ENCODE measurements around the gene KIF1B.
"Not testable (repeated sequence)": the region's sequence is repeated elsewhere in the genome, so short reads cannot be mapped to it uniquely, and the experiment has no call there.

Gene KIF1B

DNA sequence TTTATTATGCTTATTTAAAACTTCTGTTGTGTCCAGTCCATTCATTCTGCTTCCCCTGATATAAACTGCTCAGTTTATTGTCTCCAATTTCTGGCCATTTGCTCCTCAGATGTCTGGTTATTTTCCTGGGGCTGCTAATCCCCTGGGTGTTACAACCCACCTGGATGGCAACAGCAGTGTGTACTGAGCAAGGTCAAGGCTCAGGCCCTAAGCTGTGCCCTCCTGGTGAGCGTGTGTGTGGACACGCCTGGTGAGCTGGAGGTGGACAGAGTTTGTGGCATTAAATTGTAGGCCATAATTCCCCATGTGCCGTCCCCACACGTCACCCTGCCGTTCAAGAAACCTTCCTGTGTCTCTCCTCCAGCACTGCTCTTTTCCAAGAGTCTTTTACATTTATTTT is 18.1 kb upstream of the KIF1B start:
- DNase-seq, result no peak

DNA sequence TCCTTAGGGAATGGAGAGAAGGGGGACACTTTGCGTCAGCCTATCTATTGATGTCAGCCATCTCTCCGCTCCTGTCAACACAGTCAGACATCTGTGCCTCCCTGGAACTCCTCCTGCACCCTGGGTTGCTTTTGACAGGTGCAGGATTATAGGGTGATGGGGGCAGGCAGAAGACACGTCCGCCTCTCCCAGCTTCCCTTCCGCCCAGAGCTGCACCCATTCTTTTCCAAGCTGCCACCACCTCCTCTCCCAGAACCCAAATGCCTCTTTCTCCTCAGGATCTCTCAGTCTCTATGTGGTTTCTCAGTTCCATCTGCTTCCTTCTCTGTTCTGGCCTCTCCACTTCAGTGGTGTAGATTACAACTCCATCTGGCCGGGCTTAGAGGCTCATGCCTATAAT is 17.1 kb upstream of the KIF1B start:
- DNase-seq, result no peak

DNA sequence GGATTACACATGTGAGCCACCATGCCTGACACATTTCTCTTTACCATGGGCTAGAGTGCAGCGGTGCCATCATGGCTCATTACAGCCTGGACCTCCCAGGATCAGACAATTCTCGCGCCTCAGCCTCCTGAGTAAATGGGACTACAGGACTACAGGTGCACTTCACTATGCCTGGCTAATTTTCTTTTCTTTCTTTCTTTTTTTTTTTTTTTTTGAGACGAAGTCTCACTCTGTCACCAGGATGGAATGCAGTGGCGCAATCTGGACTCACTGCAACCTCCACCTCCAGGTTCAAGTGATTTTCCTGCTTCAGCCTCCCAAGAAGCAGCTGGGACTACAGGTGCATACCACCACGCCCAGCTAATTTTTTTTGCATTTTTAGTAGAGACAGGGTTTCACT is 14.8 kb upstream of the KIF1B start:
- DNase-seq, result no peak

DNA sequence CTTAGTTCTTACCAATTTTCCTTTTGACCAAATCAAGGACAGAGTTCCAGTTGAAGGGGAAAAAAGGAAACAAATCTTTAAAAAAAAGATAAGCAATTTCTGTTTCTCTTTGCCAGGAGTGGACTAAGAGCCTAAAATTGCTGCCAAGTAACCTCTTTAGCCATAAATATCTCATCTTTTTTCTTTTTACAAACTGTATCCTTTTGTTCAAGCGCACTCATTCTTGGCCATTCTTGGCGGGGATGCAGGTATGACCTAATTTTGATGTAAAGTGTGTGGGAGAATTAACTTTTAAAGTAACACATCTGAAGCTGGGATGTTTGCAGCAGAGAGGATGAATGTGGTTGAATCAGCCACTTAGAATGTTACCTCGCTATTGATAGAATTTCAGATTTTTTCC is 13.4 kb upstream of the KIF1B start:
- DNase-seq, result no peak

DNA sequence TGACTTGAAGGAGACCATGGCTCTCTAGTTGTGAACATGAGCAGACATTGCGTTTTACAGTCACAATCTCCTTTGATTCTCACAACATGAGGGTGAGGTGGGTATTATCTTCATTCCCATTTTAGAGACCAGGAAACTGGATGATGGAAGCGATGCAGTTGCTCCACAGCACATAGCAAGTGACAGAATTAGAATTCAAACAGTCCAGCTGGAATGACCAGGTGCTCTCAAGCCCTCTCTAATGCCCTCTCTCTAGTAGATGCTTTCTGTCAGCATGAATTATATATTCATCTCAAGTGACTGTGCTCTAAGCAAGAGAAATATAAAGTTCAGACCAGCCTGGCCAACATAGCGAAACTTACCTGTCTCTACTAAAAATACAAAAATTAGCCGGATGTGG is 9.8 kb upstream of the KIF1B start:
- DNase-seq, result no peak

DNA sequence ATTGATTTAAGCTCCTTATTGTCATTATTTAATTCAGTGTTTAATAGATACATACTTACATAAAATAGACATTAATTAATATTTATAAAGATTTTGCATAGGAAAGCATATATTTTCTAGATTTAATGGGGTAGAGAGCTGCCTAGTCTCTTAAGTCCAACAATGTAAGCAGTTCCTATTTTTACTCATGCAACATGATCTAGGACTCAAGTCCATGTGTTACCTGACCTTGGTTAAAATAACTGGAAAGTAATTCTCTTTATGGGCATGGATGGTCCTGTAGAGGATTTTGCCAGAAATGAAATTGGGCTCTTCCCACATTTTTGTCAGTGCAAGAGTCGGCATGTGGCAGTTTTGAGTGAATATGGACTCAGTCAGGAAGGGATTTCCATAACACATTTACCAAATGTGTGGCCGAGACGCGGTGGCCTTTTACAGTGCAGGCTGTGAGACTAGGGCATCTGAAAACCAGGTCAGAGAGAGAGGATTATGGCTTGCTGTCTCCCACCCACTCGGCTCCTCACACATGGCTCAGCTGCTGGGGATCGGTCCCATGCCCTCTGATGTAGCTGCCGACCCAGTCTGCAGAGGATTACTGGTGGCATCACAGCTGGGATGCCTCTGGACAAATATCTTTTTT is 6.2 kb upstream of the KIF1B start:
- no peak for DNase-seq

DNA sequence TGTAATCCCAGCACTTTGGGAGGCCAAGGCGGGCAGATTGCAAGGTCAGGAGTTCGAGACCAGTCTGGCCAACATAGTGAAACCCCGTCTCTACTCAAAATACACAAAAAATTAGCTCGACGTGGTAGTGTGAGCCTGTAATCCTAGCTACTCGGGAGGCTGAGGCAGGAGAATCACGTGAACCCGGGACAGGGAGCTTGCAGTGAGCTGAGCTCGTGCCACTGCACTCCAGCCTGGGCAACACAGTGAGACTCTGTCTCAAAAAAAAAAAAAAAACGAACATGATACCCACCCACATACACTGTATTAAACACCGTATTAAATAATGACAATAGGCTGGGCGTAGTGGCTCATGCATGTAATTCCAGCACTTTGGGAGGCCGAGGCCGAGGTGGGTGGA is 5.2 kb upstream of the KIF1B start:
- DNase-seq, result not testable (repeated sequence)

DNA sequence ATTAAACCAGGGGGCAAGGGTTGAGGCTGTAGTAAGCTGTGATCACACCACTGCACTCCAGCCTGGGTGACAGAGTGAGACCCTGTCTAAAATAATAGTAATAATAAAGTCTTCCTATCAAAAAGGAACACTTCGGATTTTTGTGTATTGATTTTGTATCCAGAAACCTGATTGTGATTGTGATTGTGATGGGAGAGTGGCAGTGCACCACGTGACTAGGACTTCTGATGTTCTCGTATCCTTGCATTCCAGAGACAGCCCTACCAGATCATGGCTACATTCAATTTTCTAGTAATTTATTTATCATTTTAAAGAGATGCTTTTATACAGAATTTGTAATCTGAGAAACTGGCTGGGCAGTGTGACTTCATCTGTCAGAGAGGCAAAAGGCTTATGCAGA is 2.6 kb upstream of the KIF1B start:
- DNase-seq, result no peak

DNA sequence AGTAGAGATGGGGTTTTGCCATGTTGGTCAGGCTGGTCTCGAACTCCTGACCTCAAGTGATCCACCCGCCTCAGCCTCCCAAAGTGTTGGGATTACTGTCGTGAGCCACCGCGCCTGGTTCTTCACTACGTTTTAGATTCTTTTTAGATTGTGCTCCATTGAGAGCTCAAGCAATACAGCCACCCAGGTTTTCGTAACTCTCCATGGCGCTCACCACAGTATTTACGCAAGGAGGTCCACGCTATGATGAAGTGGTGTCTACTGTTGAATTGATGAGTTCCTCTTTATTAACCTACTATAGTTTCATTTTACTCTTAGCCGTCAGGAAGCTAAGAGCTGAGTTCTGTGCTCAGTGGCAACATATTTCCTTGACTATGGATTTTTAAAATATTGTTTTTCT is 1.8 kb upstream of the KIF1B start:
- DNase-seq, result peak; percentile 51

DNA sequence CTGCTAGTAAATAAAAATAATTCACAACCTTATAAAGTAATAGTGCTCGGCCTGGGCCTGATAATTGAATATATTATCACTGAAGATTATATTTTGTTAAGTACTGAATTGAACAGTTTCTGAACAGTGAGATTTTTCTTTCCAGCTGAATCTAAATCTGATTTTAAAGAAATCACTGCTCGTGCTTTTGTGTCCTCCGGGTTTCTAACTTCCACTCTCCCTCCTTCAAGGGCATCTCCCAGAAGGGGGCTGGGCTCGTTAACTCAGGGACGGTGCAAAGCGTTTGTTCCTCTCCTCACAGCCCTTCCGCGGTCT is 823 bp upstream of the KIF1B start:
- DNase-seq, result no peak

DNA sequence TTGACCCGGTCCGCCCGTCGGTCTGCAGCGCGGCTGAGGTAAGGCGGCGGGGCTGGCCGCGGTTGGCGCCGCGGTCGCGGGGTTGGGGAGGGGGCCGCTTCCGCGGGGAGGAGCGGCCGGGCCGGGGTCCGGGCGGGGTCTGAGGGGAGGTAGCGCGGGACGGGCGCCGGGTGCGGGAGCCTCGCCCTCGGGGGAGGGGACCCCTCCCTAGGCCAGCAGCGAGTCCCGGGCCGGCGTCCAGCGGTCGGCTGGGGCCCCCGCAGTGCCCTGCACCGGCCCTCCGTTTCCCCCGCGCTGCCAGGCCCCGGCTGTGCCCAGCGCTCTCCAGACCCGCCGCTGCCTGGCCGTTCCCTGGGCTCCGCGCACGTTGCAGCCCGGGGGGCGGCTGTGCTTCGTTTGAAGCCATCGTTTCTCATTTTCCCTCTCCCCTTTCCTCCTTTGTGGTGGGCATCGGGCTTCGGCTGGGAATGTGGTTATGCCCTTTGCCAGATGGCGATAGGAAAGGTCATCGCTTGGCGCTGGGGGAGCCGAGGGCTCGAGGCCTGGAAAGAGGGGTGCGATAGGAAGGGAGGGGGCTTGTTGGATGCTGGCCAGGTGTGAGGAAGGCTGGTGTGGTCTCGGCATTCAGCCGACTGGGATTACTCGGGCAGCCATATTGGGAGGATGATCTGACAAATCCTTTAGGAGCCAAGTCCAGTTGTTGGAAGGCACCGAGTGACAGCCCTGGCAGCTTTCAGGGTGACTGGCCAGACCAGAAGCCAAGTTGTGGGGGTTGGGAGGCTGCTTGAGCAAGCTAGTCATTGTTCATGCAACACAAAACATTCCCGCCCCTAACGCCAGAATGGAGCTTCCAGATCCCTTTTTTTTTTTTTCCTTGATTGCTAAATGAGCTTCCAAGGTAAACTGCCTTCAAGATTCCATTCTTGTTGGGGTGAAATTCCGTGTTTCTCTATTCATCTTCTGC is 753 bp downstream of the KIF1B start:
- no peak for DNase-seq

DNA sequence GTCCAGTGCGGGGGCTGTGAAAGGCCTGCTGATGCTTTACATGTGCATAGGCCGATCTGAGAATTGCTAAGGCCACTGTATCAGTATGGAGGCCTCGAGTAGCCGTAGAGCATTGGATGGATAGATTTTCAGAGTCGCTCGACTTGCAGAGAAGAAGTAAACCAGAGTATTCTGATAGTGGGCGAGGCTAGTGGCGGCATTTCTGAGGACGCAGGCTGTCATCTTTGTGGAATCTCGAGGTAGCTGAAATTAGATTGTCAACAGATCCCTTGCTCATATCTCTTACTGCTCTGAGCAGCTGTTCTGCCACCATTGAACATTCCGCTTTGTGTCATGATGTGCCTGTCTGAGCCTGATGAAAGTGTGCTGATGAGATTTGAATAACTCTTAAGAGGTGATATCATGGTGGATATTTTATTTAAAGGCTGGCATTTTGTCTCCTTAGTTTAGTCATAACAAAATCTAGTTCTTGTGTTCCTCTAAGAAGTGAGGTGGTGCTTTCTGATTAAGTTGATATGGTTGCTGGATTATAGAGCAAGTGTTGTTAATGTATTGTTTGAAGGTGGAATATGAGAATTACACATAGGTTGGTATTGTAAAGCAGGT is 1.5 kb downstream of the KIF1B start:
- no peak for DNase-seq

DNA sequence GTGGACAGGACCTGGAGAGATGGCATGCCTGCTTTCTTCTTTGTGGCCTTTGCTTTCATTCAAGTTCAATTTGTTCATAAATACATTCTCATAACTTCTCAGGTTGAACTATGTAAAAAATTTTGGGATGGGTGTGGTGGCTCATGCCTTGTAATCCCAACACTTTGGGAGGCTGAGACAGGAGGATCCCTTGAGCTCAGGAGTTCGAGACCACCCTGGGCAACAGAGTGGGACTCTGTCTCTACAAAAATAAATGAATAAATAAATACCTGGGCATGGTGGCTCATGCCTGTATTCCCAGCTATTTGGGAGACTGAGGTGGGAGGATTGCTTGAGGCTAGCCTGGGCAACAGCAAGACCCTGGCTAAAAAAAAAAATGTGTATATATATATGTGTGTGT is 2.1 kb downstream of the KIF1B start:
- no peak for DNase-seq

DNA sequence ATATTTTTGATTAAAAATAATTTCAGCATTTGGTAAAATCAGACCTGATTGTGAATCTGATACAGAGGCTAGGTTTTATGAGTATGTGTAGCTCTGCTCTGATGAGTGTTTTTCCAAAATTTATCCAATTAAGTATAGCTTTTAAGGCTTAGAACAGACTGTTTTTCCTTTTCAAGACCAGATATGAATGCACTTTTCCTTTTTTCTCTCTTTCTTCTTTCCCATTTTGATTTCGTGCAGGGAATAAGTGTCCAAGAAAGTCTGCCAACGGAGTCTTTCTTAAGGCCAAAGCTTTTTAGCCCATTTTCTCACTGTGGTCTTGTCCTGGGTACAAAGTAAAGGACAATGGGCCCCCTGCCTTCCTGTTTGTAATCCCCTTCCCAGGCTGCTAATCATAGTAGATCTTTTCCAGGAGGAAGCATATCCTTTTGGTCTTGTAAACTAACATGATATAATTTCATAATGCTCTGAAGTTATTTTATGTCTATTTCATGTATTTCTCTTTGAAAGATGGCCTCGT is 2.9 kb downstream of the KIF1B start:
- no peak for DNase-seq

DNA sequence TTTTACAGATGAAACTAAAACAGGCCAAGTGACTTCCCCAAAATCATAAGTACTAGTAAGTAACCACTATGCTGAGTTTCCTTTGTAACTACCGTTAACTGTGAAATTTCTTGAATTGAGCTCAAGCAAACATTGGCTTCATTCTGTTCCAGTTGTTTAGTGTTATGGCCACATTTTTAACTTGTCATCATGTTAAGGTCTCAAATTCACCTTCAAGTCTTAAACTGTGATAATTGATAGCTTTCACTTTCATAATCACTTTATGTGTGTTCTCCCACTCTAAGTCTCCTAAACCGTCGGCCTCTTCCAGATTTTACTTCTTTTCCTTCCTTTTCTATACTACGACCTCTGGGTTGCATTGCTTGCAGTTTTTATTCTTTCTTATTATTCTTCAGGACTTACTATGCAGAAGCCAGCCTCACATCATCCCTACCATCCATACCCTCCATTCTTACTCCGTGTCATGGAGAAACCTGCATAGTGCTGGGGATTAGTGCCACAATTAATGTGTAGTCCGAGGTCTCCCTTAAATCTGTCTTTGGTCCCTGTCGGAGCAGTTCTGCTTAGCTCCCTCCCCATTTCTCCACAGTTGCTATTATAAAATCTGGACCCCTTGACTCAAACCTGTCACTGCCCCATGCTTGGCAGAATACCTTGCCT is 5.8 kb downstream of the KIF1B start:
- no peak for DNase-seq

DNA sequence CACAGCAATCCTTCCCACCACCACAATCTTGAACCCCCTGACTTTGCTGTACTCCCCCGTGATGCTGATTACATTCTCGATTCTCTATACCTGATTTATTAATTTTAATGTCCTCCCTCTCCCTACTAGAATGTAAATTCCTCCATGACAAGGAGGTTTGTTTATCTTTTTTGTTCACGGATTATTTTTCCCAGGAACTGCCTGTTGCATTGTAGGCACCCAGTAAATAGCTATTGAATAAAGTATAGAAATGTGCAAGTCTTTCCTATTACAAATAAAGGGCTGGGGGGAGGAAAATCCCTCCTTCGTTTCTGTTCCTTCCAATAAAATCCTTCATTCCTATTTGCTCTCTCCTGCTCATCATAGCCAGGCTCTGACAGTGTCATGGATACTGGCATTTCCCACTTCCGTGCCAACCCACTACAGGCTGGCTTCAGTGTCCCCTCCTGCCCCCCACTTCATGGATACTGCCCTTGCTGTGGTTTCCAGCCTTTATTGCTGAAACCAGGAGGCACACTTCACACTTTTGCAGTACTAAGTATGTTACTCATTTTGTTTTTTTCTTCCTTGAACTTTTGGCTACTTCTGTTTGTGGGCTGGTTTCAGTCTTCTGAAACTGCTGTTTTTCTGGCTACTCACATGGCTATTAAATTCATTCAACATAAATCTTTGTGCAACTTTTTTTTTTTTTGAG is 7.5 kb downstream of the KIF1B start:
- DNase-seq, result no peak

DNA sequence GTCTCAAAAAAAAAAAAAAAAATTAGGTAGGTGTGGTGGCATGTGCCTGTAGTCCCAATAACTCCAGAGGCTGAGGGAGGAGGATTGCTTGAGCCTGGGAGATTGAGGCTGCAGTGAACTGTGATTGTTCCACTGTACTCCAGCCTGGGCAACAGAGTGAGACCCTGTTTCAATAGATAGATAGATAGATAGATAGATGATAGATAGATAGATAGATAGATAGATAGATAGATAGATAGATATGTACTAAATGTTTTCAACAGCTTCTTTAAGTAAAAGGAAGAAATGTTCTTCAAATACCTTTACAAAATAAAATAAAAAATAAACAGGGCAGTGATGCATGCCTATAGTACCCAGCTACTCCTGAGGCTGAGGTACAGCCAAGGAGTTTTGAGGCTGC is 9.8 kb downstream of the KIF1B start:
- no peak for DNase-seq

DNA sequence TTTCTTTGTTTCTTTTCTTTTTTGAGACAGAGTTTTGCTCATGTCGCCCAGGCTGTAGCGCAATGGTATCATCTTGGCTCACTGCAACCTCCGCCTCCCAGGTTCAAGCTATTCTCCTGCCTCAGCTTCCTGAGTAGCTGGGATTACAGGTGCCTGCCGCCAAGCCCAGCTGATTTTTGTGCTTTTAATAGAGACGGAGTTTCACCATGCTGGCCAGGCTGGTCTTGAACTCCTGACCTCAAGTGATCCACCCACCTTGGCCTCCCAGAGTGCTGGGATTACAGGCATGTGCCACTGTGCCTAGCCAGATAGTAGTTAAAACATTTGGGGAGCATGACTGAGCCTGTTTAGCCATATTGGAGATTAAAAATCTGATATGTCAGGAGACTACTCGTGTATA is 10.3 kb downstream of the KIF1B start:
- not testable (repeated sequence) for DNase-seq

DNA sequence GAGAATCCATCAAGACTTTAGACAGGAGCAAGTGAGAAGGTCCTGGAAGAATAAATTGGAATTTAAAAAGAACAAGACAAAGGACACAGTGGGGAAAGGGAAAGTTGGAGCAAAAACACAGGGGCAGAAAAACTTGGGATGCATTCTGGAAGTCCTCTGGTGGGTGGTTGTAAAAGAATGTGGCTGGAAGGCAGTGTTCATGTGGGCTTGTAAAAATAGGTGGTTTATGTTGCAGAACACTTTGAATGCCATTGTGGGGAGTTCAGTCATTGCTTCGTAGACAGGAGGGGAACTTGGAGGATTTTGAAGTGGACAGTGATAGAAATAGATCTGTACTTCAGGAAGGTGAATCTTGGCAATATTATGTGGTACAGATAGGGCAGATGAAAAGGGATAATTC is 15.2 kb downstream of the KIF1B start:
- DNase-seq, result no peak

DNA sequence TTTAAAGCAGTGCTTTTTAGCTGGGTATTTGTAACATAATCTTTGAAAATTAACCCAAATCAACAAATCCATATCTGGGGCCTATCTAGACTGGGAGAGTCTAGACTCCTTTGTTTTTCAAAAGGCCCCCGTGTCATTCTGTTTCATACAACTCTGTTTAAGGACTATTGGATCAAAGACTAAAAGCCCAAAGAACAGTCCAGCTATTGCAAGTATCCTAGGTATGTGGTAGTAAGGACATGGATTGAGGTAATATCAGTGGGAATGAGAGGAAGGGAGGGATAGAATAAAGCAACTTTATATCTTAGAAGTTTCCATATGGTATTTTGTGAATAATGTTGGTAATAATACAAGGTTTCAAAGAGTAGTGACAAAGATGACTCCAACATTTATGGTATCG is 18.2 kb downstream of the KIF1B start:
- no peak for DNase-seq

DNA sequence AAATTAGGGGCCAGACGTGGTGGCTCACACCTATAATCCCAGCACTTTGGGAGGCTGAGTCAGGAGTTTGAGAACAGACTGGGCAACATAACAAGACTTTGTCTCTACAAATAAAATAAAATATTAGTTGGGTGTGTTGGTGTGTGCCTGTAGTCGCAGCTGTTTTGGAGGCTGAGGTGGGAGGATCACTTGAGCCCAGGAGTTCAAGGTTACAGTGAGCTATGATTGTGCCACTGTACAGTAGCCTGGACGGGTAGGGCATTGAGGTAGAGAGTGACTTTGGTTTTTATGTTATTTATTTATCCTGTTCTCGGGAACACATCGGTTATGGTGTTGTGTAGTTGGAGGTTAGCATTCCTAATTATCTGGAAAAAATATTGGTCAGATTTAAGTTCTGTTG is 19.5 kb downstream of the KIF1B start:
- no peak for DNase-seq

DNA sequence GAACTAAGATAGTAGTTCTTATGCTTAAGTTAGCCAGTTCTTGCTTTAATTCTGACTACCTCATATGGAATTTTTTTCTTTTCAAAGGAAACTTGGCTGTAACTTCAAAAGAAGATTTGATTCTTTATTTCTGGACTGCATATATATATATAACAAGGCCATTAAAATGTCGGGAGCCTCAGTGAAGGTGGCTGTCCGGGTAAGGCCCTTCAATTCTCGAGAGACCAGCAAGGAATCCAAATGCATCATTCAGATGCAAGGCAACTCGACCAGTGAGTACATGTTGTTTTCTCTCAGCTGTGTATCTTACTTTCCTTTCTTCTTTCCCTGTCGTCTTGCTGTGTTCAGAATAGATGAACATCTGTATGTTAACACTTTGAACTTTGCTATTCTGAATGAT is 21.8 kb downstream of the KIF1B start:
- DNase-seq, result no peak
